NB4 (cell line): ENCODE measurements around the gene C4orf54.

Source experiments
- CTCF ChIP-seq: IDR thresholded peaks from one replicate; pipeline ENCODE4 v1.5.1; 2012; ENCODE audit warnings: low read depth, low read length
- POLR2A ChIP-seq: IDR thresholded peaks from 2 replicates; pipeline ENCODE4 v1.6.1; 2011; ENCODE audit warnings: mild to moderate bottlenecking; ENCODE audit not compliant: insufficient read length; ENCODE audit errors: extremely low read depth

GRCh38 chr4:99629962-99630554 is 27.6 kb downstream of the C4orf54 start:
- TF ChIP-seq CTCF = no peak
- no peak for TF ChIP-seq POLR2A
